ENCODE results near the gene CYB561D2. TPM values are rescaled to one million over a fixed set of nuclear protein-coding genes. Genes with fewer than 3 reads are reported as not detected.

The CYB561D2 gene
- total and polyA plus RNA-seq, 2 donors (not counting 3 experiments of a cell fraction or from before 2014, with no cell fraction given) = 13.6 to 46.0 TPM

- H3K4me1 ChIP-seq (ENCODE audit: control insufficient read depth, extremely low read depth, insufficient read depth, low read length) = peaks cover 21% of the 10 kb centered on the region
- H4K20me1 ChIP-seq (replicated peaks; ENCODE audit: control insufficient read depth, extremely low read depth, insufficient read depth, low read length) = peaks cover 3% of the 10 kb centered on the region
- no peak overlapping the region for H3K27ac ChIP-seq (ENCODE audit: insufficient read depth, low read depth, low read length)
- POLR2A ChIA-PET = no interaction called here
- H3K79me2 ChIP-seq (ENCODE audit: control insufficient read depth, insufficient read depth, low read length) = peaks cover 14% of the 10 kb centered on the region
- no peak for DNase-seq (ENCODE audit: low read depth, low spot score)
- FAIRE-seq = no peak
- dilution Hi-C loops (cut with MboI; ENCODE audit: extremely low pct_ligation_motif_present, low sequenced_read_pairs) (no loop called here), intact Hi-C loops (cut with micrococcal nuclease) (loop anchor here (1.0 kb wide), 1 partner anchor 8 kb away; the partner anchor contains the start of gene TMEM115)
- no peak overlapping the region for H2AFZ ChIP-seq (ENCODE audit: low read depth, low read length)
- H3K4me3 ChIP-seq (replicated peaks in 1 of 3; ENCODE audit: insufficient read depth in 1 of 3, low read depth in 1 of 3, low read length in 3 of 3) = peak overlapping the region in 2 of 3 experiments; percentile 40 to 77
- no peak for TF ChIP-seq POLR2AphosphoS5 (IDR thresholded peaks at IDR 0.05; ENCODE audit: insufficient read depth, low read depth, low read length)
- no peak for TF ChIP-seq JUN (IDR thresholded peaks at IDR 0.05; ENCODE audit: borderline replicate concordance, insufficient read depth, insufficient read length, low read depth)
- TF ChIP-seq, protein P1, sequence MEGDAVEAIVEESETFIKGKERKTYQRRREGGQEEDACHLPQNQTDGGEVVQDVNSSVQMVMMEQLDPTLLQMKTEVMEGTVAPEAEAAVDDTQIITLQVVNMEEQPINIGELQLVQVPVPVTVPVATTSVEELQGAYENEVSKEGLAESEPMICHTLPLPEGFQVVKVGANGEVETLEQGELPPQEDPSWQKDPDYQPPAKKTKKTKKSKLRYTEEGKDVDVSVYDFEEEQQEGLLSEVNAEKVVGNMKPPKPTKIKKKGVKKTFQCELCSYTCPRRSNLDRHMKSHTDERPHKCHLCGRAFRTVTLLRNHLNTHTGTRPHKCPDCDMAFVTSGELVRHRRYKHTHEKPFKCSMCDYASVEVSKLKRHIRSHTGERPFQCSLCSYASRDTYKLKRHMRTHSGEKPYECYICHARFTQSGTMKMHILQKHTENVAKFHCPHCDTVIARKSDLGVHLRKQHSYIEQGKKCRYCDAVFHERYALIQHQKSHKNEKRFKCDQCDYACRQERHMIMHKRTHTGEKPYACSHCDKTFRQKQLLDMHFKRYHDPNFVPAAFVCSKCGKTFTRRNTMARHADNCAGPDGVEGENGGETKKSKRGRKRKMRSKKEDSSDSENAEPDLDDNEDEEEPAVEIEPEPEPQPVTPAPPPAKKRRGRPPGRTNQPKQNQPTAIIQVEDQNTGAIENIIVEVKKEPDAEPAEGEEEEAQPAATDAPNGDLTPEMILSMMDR (IDR thresholded peaks at IDR 0.05; ENCODE audit: extremely low read depth in 1 of 2, insufficient read depth in 1 of 2, low read depth in 1 of 2, low read length in 2 of 2) = no peak
- no peak for TF ChIP-seq FOS (IDR thresholded peaks at IDR 0.05; ENCODE audit: borderline replicate concordance, insufficient read depth, low read length)
- TF ChIP-seq GATA2 (IDR thresholded peaks at IDR 0.05; ENCODE audit: insufficient read depth, insufficient read length, low read depth, low read length) = no peak
- no peak for TF ChIP-seq MAX (IDR thresholded peaks at IDR 0.05; ENCODE audit: insufficient read depth, insufficient read length)
- TF ChIP-seq POLR2A (IDR thresholded peaks at IDR 0.05; ENCODE audit: low read depth, low read length) = no peak
- no peak for TF ChIP-seq MYC (IDR thresholded peaks at IDR 0.05; ENCODE audit: low read depth, low read length)
- no peak for TF ChIP-seq EZH2 (IDR thresholded peaks at IDR 0.05; ENCODE audit: borderline replicate concordance, low read depth, low read length, severe bottlenecking)
- H3K27me3 ChIP-seq (ENCODE audit: control insufficient read depth in 2 of 2, insufficient read depth in 2 of 2, low read length in 2 of 2) = no peaks in the 10 kb centered on the region
- BruUV-seq (replicated peaks) = TSS peak; percentile 65
- peaks cover 8 to 29% of the 10 kb centered on the region in 2 experiments for H3K36me3 ChIP-seq (ENCODE audit: control insufficient read depth in 2 of 2, extremely low read depth in 1 of 2, insufficient read depth in 2 of 2, low read length in 2 of 2)
- H3K9me3 ChIP-seq (replicated peaks; ENCODE audit: control insufficient read depth, insufficient read depth, low read length) = no peaks in the 10 kb centered on the region
- no peaks in the 10 kb centered on the region for H3K9me1 ChIP-seq (replicated peaks; ENCODE audit: control insufficient read depth, extremely low read depth, insufficient read depth, low read length)
- no peak overlapping the region for H3K9ac ChIP-seq (replicated peaks; ENCODE audit: extremely low read depth, insufficient read depth, low read length)
- CTCF ChIA-PET = interaction anchor here (1.3 to 7.7 kb wide), 7 partner anchors 9 to 198 kb away, joined by 4 to 165 read pairs (median 5); partner anchors contain the start of gene TMEM115
- peak overlapping the region; percentile 60 for H3K4me2 ChIP-seq (ENCODE audit: insufficient read depth, low read length)
These were observed 648 bp downstream of the CYB561D2 start for GRCh38 chr3:50351323-50351697.
